ENCODE results near the gene ADRM1.

GRCh38 chr20:62287129-62287528 lies 15.7 kb upstream of the ADRM1 start:
- TF ChIP-seq POLR2A (IDR thresholded peaks at IDR 0.05; ENCODE audit: low read depth, low read length), result no peak
- no peak for TF ChIP-seq POLR2AphosphoS5 (IDR thresholded peaks at IDR 0.05; ENCODE audit: low read depth, low read length)
- TF ChIP-seq PAX5 (IDR thresholded peaks at IDR 0.05; ENCODE audit: insufficient read depth, low read length, severe bottlenecking), result no peak
